Endothelial cell (in vitro differentiated cells): ENCODE data around the gene PFKM. TPM values are rescaled to one million over a fixed set of nuclear protein-coding genes. Genes with fewer than 3 reads are reported as not detected.
A peak's percentile ranks its signal among the peaks of the same experiment; 100 is the strongest.

ENCODE experiments used
- DNase-seq: peaks from one replicate; pipeline ENCODE4 v3.0.0; 2021; ENCODE audit warnings: low spot score
- H3K27ac Mint-ChIP-seq: one replicate; pipeline ENCODE4 v1.8.0; 2021; ENCODE audit warnings: mixed read lengths, inconsistent platforms; ENCODE audit not compliant: unreplicated experiment
- H3K27me3 Mint-ChIP-seq: one replicate; pipeline ENCODE4 v1.8.0; 2021; ENCODE audit warnings: mild to moderate bottlenecking, moderate library complexity, mixed read lengths, inconsistent platforms; ENCODE audit not compliant: unreplicated experiment
- H3K36me3 Mint-ChIP-seq: one replicate; pipeline ENCODE4 v1.8.0; 2021; ENCODE audit warnings: mild to moderate bottlenecking, low read depth, mixed read lengths, inconsistent platforms; ENCODE audit not compliant: unreplicated experiment
- H3K4me1 Mint-ChIP-seq: one replicate; pipeline ENCODE4 v1.8.0; 2021; ENCODE audit warnings: mild to moderate bottlenecking, mixed read lengths, inconsistent platforms; ENCODE audit not compliant: unreplicated experiment
- H3K4me3 Mint-ChIP-seq: one replicate; pipeline ENCODE4 v1.8.0; 2021; ENCODE audit warnings: mild to moderate bottlenecking, mixed read lengths, inconsistent platforms; ENCODE audit not compliant: unreplicated experiment
- H3K9me3 Mint-ChIP-seq: one replicate; pipeline ENCODE4 v1.8.0; 2021; ENCODE audit warnings: mixed read lengths, inconsistent platforms; ENCODE audit not compliant: unreplicated experiment
- CTCF ChIP-seq: fragments of 200-600 bp; sonication (generic); IDR thresholded peaks from one replicate; pipeline ENCODE4 v1.5.0; 2021; ENCODE audit warnings: antibody characterized with exemption; ENCODE audit not compliant: unreplicated experiment
- total RNA-seq: library from RNA; stranded (reverse); fragmentation: NEBNext Ultra II Directional; extraction: Animal tissue kit (Norgen Biotek cat#: 25700); gene quantifications from one replicate; pipeline ENCODE4 v1.2.1, GENCODE V29; 2021; ENCODE audit not compliant: unreplicated experiment

The PFKM gene
- total RNA-seq, 1 donor from 2014 or later, result 97.3 TPM

DNA sequence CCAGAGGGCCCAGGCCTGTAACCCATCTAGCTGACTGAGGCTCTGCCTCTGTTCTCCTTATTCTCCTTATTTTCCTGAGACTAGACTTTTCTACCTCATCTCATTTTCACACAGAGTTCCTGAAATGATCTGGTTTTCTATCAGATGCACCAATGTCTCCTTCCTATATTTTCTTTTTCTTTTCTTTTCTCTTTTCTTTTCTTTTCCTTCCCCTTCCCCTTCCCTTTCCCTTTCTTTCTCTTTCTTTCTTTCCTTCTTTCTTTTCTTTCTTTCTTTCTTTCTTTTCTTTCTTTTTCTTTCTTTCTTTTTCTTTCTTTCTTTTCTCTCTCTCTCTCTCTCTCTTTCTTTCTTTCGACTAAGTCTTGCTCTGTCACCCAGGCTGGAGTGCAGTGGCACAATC, 61.3 kb downstream of the PFKM start:
- Mint-ChIP-seq H3K4me1 (peaks cover 22% of the 10 kb centered on the region), H3K9me3 (no peaks in the 10 kb centered on the region), H3K4me3 (no peak overlapping the region), H3K27me3 (peaks cover 24% of the 10 kb centered on the region), H3K27ac (no peak overlapping the region), H3K36me3 (peaks cover 3% of the 10 kb centered on the region)
- TF ChIP-seq CTCF, result no peak
- no peak for DNase-seq

- peaks cover 22% of the 10 kb centered on the region for H3K4me1 Mint-ChIP-seq
- H3K27ac Mint-ChIP-seq, result peak overlapping the region; percentile 21
- DNase-seq, result no peak
- TF ChIP-seq CTCF, result no peak
- no peaks in the 10 kb centered on the region for H3K9me3 Mint-ChIP-seq
- peaks cover 3% of the 10 kb centered on the region for H3K36me3 Mint-ChIP-seq
- H3K4me3 Mint-ChIP-seq, result no peak overlapping the region
- H3K27me3 Mint-ChIP-seq, result peaks cover 29% of the 10 kb centered on the region
These were observed 61.8 kb downstream of the PFKM start for GRCh38 chr12:48180857-48181495.

DNA sequence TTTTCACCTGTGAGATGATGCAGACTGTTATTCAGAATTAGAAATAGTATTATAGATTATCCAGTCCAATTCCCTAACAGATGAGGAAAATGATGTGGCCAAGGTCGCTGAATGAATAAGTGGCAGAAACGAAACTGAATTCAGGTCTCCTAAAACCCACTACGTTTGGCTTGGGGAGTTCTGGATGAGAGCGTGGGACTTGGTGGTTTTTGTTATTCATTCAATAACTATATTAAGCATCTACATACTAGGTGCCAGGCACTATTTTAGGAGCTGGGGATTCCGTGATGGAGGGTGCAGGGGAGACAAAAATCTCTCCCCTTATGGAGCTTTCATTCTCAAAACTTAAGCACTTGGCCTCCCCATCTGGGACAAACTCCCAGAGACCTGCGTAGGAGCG, 63.5 kb downstream of the PFKM start:
- TF ChIP-seq CTCF, result no peak

DNA sequence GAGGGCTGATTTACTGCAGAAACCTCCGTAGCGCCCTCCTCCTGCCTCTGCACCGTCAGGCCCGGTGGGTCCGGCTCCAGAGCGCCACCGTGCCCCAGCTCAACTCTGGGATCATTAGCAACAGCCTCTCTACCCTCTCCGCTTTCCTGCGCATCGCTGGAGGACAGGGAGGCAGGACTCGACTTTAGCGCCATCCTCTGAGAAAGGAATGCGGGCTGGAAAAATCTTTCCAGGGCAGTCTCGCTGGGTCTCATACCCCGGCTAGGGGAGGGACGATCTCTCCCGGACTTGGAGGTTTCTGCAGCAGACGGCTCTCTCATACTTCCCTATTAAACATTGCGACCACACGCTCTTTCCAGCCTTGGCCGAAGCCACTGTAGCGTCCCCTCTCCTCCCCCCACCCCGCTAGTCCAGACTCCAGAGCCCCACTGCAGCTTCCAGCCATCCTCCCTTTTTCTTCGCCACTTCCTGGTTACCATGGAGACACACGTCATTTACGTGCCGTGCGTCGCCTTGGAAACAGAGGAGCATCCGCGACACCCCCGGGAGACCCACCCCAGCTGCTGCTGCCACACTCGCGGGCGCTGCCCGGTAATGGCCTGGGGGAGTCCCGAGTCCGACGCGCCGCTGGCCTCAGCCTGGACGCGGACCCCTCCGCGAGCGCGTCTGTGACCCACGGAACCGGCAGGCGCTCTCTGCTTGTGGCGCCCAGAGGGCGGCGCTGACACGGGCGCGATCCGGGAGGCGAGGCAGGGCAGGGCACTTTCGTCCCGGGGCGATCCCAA, 64.1 kb downstream of the PFKM start, which contains the start of gene CCDC184:
CCDC184 (plus strand) TSS at position 554 of the 785 bp plus-strand sequence. CDS start 479 bp downstream, outside the sequence.
- Mint-ChIP-seq H3K27me3 (peaks cover 34% of the 10 kb centered on the region), H3K4me3 (peak within 1 kb of the TSS; percentile 91), H3K36me3 (peaks cover 3% of the 10 kb centered on the region), H3K4me1 (peaks cover 22% of the 10 kb centered on the region), H3K9me3 (no peaks in the 10 kb centered on the region), H3K27ac (peak within 1 kb of the TSS; percentile 86)
- peak; percentile 58 for DNase-seq
- TF ChIP-seq CTCF, result no peak

More for the DNA sequence above, 63.5 kb downstream of the PFKM start:
- Mint-ChIP-seq H3K4me3 (peak overlapping the region; percentile 91), H3K36me3 (peaks cover 3% of the 10 kb centered on the region), H3K27me3 (peaks cover 34% of the 10 kb centered on the region), H3K4me1 (peaks cover 22% of the 10 kb centered on the region), H3K9me3 (no peaks in the 10 kb centered on the region), H3K27ac (no peak overlapping the region)
- no peak for DNase-seq
